GM12872 (cell line): ENCODE data around the gene TBC1D22A.

ENCODE experiments used
- TF ChIP-seq, protein P1 (sequence below): IDR thresholded peaks from 3 replicates; pipeline ENCODE4 v1.5.1; 2011; ENCODE audit warnings: low read depth, mild to moderate bottlenecking, low read length, moderate library complexity; ENCODE audit not compliant: insufficient read depth

TBC1D22A gene

GRCh38 chr22:47219789-47220188 lies 457.3 kb downstream of the TBC1D22A start:
- TF ChIP-seq, protein P1, sequence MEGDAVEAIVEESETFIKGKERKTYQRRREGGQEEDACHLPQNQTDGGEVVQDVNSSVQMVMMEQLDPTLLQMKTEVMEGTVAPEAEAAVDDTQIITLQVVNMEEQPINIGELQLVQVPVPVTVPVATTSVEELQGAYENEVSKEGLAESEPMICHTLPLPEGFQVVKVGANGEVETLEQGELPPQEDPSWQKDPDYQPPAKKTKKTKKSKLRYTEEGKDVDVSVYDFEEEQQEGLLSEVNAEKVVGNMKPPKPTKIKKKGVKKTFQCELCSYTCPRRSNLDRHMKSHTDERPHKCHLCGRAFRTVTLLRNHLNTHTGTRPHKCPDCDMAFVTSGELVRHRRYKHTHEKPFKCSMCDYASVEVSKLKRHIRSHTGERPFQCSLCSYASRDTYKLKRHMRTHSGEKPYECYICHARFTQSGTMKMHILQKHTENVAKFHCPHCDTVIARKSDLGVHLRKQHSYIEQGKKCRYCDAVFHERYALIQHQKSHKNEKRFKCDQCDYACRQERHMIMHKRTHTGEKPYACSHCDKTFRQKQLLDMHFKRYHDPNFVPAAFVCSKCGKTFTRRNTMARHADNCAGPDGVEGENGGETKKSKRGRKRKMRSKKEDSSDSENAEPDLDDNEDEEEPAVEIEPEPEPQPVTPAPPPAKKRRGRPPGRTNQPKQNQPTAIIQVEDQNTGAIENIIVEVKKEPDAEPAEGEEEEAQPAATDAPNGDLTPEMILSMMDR, result no peak

- TF ChIP-seq, protein P1, result no peak
Measured at GRCh38 chr22:47220752-47221151, 458.3 kb downstream of the TBC1D22A start.

GRCh38 chr22:47221840-47222615 lies 459.6 kb downstream of the TBC1D22A start:
- TF ChIP-seq, protein P1, result no peak
